HEK293 (cell line): ENCODE results near the gene TRIM61.
"Not testable (repeated sequence)": the region's sequence is repeated elsewhere in the genome, so short reads cannot be mapped to it uniquely, and the experiment has no call there.

Experiments
- MYNN ChIP-seq: fragments of 450-650 bp; formaldehyde crosslinking; IDR thresholded peaks from 2 replicates; pipeline ENCODE4 v1.5.1; 2016; ENCODE audit warnings: missing biosample characterization, missing genetic modification characterization, borderline replicate concordance
- PRDM10 ChIP-seq: fragments of 450-650 bp; formaldehyde crosslinking; IDR thresholded peaks from 2 replicates; pipeline ENCODE4 v1.5.1; 2016; ENCODE audit warnings: missing biosample characterization, missing genetic modification characterization
- REPIN1 ChIP-seq: fragments of 450-650 bp; formaldehyde crosslinking; IDR thresholded peaks from 2 replicates; pipeline ENCODE4 v1.5.1; 2017; ENCODE audit warnings: missing biosample characterization, missing genetic modification characterization, low read depth
- YY1 ChIP-seq: fragments of 450-650 bp; formaldehyde crosslinking; IDR thresholded peaks from 2 replicates; pipeline ENCODE4 v1.5.1; 2018; ENCODE audit warnings: missing biosample characterization, missing genetic modification characterization
- ZFP37 ChIP-seq: fragments of 450-650 bp; formaldehyde crosslinking; IDR thresholded peaks from 2 replicates; pipeline ENCODE4 v1.5.1; 2016; ENCODE audit warnings: missing biosample characterization, missing genetic modification characterization
- ZNF121 ChIP-seq: fragments of 450-650 bp; formaldehyde crosslinking; IDR thresholded peaks from 2 replicates; pipeline ENCODE4 v1.5.1; 2016; ENCODE audit warnings: missing biosample characterization, missing genetic modification characterization
- ZNF350 ChIP-seq: fragments of 450-650 bp; formaldehyde crosslinking; IDR thresholded peaks from 2 replicates; pipeline ENCODE4 v1.5.0; 2017; ENCODE audit warnings: missing biosample characterization, mild to moderate bottlenecking, missing genetic modification characterization
- ZNF416 ChIP-seq: fragments of 450-650 bp; formaldehyde crosslinking; IDR thresholded peaks from 2 replicates; pipeline ENCODE4 v1.5.1; 2016; ENCODE audit warnings: missing biosample characterization, missing genetic modification characterization
- ZNF561 ChIP-seq: fragments of 450-650 bp; IDR thresholded peaks from 2 replicates; pipeline ENCODE4 v1.5.1; 2018; ENCODE audit warnings: missing biosample characterization, missing genetic modification characterization, borderline replicate concordance
- ZNF580 ChIP-seq: fragments of 450-650 bp; formaldehyde crosslinking; IDR thresholded peaks from 2 replicates; pipeline ENCODE4 v1.5.1; 2016; ENCODE audit warnings: missing biosample characterization, missing genetic modification characterization
- ZNF843 ChIP-seq: fragments of 450-650 bp; formaldehyde crosslinking; IDR thresholded peaks from 2 replicates; pipeline ENCODE4 v1.5.1; 2016; ENCODE audit warnings: missing biosample characterization, missing genetic modification characterization
- TF ChIP-seq, protein P1 (sequence below): fragments of 450-650 bp; formaldehyde crosslinking; IDR thresholded peaks from 2 replicates; pipeline ENCODE4 v1.5.1; 2016; ENCODE audit warnings: missing biosample characterization, missing genetic modification characterization
- TF ChIP-seq, protein P2 (sequence below): fragments of 450-650 bp; formaldehyde crosslinking; conservative IDR thresholded peaks from 2 replicates; pipeline ENCODE4 v1.5.1; 2016; ENCODE audit warnings: low read depth, missing biosample characterization, missing genetic modification characterization

- TF ChIP-seq ZNF350 (tag by site-specific recombination); ZNF561; PRDM10 (tag by site-specific recombination); ZNF121 (tag by site-specific recombination); MYNN; ZFP37 (tag by site-specific recombination); YY1 (tag by site-specific recombination); ZNF416 (tag by site-specific recombination); ZNF580 (tag by site-specific recombination); ZNF843; REPIN1 (tag by site-specific recombination): not testable (repeated sequence)
- TF ChIP-seq, protein P1, sequence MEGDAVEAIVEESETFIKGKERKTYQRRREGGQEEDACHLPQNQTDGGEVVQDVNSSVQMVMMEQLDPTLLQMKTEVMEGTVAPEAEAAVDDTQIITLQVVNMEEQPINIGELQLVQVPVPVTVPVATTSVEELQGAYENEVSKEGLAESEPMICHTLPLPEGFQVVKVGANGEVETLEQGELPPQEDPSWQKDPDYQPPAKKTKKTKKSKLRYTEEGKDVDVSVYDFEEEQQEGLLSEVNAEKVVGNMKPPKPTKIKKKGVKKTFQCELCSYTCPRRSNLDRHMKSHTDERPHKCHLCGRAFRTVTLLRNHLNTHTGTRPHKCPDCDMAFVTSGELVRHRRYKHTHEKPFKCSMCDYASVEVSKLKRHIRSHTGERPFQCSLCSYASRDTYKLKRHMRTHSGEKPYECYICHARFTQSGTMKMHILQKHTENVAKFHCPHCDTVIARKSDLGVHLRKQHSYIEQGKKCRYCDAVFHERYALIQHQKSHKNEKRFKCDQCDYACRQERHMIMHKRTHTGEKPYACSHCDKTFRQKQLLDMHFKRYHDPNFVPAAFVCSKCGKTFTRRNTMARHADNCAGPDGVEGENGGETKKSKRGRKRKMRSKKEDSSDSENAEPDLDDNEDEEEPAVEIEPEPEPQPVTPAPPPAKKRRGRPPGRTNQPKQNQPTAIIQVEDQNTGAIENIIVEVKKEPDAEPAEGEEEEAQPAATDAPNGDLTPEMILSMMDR (tag by site-specific recombination), result not testable (repeated sequence)
- TF ChIP-seq, protein P2, sequence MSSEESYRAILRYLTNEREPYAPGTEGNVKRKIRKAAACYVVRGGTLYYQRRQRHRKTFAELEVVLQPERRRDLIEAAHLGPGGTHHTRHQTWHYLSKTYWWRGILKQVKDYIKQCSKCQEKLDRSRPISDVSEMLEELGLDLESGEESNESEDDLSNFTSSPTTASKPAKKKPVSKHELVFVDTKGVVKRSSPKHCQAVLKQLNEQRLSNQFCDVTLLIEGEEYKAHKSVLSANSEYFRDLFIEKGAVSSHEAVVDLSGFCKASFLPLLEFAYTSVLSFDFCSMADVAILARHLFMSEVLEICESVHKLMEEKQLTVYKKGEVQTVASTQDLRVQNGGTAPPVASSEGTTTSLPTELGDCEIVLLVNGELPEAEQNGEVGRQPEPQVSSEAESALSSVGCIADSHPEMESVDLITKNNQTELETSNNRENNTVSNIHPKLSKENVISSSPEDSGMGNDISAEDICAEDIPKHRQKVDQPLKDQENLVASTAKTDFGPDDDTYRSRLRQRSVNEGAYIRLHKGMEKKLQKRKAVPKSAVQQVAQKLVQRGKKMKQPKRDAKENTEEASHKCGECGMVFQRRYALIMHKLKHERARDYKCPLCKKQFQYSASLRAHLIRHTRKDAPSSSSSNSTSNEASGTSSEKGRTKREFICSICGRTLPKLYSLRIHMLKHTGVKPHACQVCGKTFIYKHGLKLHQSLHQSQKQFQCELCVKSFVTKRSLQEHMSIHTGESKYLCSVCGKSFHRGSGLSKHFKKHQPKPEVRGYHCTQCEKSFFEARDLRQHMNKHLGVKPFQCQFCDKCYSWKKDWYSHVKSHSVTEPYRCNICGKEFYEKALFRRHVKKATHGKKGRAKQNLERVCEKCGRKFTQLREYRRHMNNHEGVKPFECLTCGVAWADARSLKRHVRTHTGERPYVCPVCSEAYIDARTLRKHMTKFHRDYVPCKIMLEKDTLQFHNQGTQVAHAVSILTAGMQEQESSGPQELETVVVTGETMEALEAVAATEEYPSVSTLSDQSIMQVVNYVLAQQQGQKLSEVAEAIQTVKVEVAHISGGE (tag by site-specific recombination), result not testable (repeated sequence)
These were observed 41.4 kb downstream of the TRIM61 start for GRCh38 chr4:164935865-164936606.
